ENCODE data around the gene IL1B.
"Not testable (repeated sequence)": the region's sequence is repeated elsewhere in the genome, so short reads cannot be mapped to it uniquely, and the experiment has no call there.

Gene IL1B

GRCh38 chr2:112849956-112850355 is 13.4 kb upstream of the IL1B start:
- DNase-seq: no peak

- DNase-seq: no peak
Measured at GRCh38 chr2:112848833-112849232, 12.3 kb upstream of the IL1B start.

- no peak for DNase-seq
Measured at GRCh38 chr2:112846031-112846430, 9.5 kb upstream of the IL1B start.

GRCh38 chr2:112843836-112844235 is 7.3 kb upstream of the IL1B start:
- no peak for DNase-seq

- DNase-seq: no peak
Measured at GRCh38 chr2:112843288-112843687, 6.7 kb upstream of the IL1B start.

GRCh38 chr2:112841295-112842044 is 4.9 kb upstream of the IL1B start:
- peak; percentile 93 to 97 for DNase-seq

GRCh38 chr2:112840068-112840445 is 3.5 kb upstream of the IL1B start:
- DNase-seq: no peak

- DNase-seq: peak; percentile 99
Measured at GRCh38 chr2:112839407-112840067, 3.0 kb upstream of the IL1B start.

GRCh38 chr2:112836163-112836560 is 417 bp downstream of the IL1B start:
- DNase-seq: no peak

GRCh38 chr2:112835536-112836162 is 930 bp downstream of the IL1B start:
- DNase-seq: peak in 1 of 2 donors; percentile 93

- DNase-seq: peak; percentile 52 to 94
Measured at GRCh38 chr2:112835061-112835501, 1.5 kb downstream of the IL1B start.

- peak; percentile 59 to 90 for DNase-seq
Measured at GRCh38 chr2:112834396-112835037, 2.1 kb downstream of the IL1B start.

- peak; percentile 64 to 92 for DNase-seq
Measured at GRCh38 chr2:112833976-112834375, 2.6 kb downstream of the IL1B start.

GRCh38 chr2:112833639-112833931 is 3.0 kb downstream of the IL1B start:
- not testable (repeated sequence) for DNase-seq

GRCh38 chr2:112832841-112833638 is 3.5 kb downstream of the IL1B start:
- peak; percentile 73 to 96 for DNase-seq

- DNase-seq: peak in 1 of 2 donors; percentile 80
Measured at GRCh38 chr2:112831946-112832840, 4.4 kb downstream of the IL1B start.

- peak in 1 of 2 donors; percentile 78 for DNase-seq
Measured at GRCh38 chr2:112831513-112831845, 5.1 kb downstream of the IL1B start.

- peak in 1 of 2 donors; percentile 98 for DNase-seq
Measured at GRCh38 chr2:112830682-112831512, 5.7 kb downstream of the IL1B start.

- peak; percentile 81 to 97 for DNase-seq
Measured at GRCh38 chr2:112829961-112830681, 6.5 kb downstream of the IL1B start.
